H1 (cell line): ENCODE data around the gene AHNAK2. TPM values are rescaled to one million over a fixed set of nuclear protein-coding genes. Genes with fewer than 3 reads are reported as not detected.

Source experiments
- polyA plus RNA-seq, 7 experiments: library from polyadenylated mRNA; depleted of rRNA in 3 of 7; stranded (reverse) in 5 of 7; unstranded in 2 of 7; fragments of >200 nt in 5 of 7; fragments of 200-250 nt in 2 of 7; gene quantifications; 1 replicate in 5 of 7; 2 replicates in 1 of 7; 4 replicates in 1 of 7; pipeline versions ENCODE4 v1.2.1 to v1.2.3, GENCODE V29; 2011 to 2013; ENCODE audit warnings: missing spikeins in 2 of 7, mixed read lengths in 2 of 7
- total RNA-seq: library from RNA; stranded (reverse); fragmentation: NEBNext Ultra II Directional; extraction: Animal tissue kit (Norgen Biotek cat#: 25700); gene quantifications from 2 replicates; pipeline ENCODE4 v1.2.1, GENCODE V29; 2021
- TF ChIP-seq, protein P1 (sequence below), 3 experiments: IDR thresholded peaks; 1 replicate in 2 of 3; 2 replicates in 1 of 3; pipeline versions ENCODE4 v1.5.1 to v1.6.1; 2011; ENCODE audit warnings: low read length in 3 of 3, mild to moderate bottlenecking in 3 of 3, inconsistent platforms in 2 of 3, low read depth in 1 of 3, moderate library complexity in 1 of 3; ENCODE audit not compliant: insufficient read depth in 1 of 3; ENCODE audit errors: control extremely low read depth in 1 of 3

Gene AHNAK2
- total and polyA plus RNA-seq, 2 of the 8 experiments (the other 6 are each of a cell fraction or from before 2014, with no cell fraction given): 0.95 to 2.0 TPM

DNA sequence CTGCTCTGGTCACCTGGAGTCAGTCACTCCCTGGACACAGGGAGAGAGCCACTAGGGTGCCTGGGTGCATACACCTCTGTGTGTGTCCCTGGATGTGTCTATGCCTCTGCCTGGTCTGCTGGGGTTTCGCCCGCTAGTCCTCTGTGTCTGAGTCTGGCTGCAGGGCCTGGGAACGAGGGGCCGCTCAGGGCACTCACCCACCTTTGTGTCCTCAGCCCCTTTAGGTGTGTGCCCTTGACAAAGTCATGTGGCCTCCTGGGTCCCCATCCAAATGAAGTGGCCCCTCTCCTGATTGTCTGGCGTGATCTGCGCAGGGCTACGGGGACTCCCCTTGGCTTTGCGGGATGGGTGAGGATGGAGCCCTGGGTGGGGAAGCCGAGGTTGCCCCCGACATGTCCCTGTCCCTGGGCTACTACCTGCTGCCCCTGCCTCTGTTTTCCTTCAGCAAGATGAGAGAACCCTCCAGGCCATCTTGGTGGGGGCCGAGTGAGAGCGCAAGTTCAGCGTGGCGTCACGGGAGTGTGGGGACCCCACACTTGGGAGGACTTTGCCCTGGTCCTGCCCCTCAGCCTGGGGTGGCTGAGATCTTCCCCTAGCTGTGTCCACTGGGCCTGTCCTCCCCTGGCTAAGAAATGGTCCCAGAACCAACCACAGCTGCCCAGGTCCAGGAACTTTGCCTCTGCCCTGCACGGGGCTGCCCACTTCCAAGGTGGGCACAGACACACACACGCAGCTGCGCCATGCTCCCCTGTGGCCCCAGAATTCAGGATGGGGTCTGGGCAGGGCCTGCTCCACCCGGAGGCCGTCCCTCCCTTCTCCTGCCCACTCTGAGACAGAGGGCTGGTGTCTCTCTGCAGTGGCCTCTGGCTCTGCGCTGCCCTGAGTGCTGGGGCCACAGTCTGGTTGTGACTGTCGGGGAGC lies 2.7 kb upstream of the AHNAK2 start (continued):
- TF ChIP-seq, protein P1, sequence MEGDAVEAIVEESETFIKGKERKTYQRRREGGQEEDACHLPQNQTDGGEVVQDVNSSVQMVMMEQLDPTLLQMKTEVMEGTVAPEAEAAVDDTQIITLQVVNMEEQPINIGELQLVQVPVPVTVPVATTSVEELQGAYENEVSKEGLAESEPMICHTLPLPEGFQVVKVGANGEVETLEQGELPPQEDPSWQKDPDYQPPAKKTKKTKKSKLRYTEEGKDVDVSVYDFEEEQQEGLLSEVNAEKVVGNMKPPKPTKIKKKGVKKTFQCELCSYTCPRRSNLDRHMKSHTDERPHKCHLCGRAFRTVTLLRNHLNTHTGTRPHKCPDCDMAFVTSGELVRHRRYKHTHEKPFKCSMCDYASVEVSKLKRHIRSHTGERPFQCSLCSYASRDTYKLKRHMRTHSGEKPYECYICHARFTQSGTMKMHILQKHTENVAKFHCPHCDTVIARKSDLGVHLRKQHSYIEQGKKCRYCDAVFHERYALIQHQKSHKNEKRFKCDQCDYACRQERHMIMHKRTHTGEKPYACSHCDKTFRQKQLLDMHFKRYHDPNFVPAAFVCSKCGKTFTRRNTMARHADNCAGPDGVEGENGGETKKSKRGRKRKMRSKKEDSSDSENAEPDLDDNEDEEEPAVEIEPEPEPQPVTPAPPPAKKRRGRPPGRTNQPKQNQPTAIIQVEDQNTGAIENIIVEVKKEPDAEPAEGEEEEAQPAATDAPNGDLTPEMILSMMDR (IDR thresholded peaks at IDR 0.05; ENCODE audit: control extremely low read depth in 1 of 3, insufficient read depth in 1 of 3, low read depth in 1 of 3, low read length in 3 of 3): no peak
